Large intestine (tissue), 3 donors: ENCODE data around the gene RAX. TPM values are rescaled to one million over a fixed set of nuclear protein-coding genes. Genes with fewer than 3 reads are reported as not detected.

Source experiments
- DNase-seq, 2 donors: peaks; one replicate each; pipeline versions ENCODE4 v3.0.0 to v3.0.0-alpha.2; 2013
- H3K27ac ChIP-seq: one replicate; pipeline ENCODE4 v1.5.1; 2013; ENCODE audit warnings: low read length
- H3K27me3 ChIP-seq: 2 replicates; pipeline ENCODE4 v1.6.1; 2013; ENCODE audit warnings: low read length; ENCODE audit not compliant: control insufficient read depth, insufficient read depth
- H3K36me3 ChIP-seq: 2 replicates; pipeline ENCODE4 v1.6.1; 2013; ENCODE audit warnings: low read length; ENCODE audit not compliant: control insufficient read depth, insufficient read depth
- H3K4me1 ChIP-seq: one replicate; pipeline ENCODE4 v1.6.1; 2013; ENCODE audit warnings: low read length; ENCODE audit not compliant: control insufficient read depth, insufficient read depth
- H3K4me3 ChIP-seq: one replicate; pipeline ENCODE4 v1.5.1; 2013; ENCODE audit warnings: low read length
- H3K9me3 ChIP-seq: one replicate; pipeline ENCODE4 v1.6.1; 2013; ENCODE audit warnings: mild to moderate bottlenecking, low read depth, low read length, moderate library complexity; ENCODE audit not compliant: control insufficient read depth
- WGBS: methylation state at CpG from one replicate; pipeline ENCODE4 v1.1.5; 2013; ENCODE audit warnings: low lambda C conversion rate; ENCODE audit not compliant: insufficient coverage; 5-methylcytosine and 5-hydroxymethylcytosine counted together
- polyA plus RNA-seq: library from polyadenylated mRNA; unstranded; fragments of 120-200 nt; gene quantifications from one replicate; pipeline ENCODE4 v1.2.1, GENCODE V29; 2013

The RAX gene
- polyA plus RNA-seq, 1 donor = not detected

DNA sequence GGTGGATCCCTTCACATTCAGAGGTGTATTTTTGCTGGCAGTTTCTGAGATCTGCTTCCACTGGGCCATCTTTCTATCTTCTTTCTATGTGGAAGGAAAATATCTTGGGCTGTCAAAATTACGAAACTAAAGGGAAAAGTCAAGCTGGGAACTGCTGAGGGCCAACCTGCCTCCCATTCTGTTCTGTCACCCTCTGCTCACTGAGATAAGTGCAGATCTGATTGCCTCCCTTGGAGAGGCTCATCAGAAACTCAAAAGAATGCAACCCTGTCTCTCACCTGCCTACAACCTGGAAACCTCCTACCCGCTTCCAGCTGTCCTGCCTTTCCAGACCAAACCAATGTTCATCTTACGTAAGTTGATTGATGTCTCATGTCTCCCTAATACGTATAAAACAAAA, 26.5 kb downstream of the RAX start:
- WGBS = no CpG with 5 or more reads among the region's 4 CpGs

GRCh38 chr18:59242906-59243305, 30.3 kb downstream of the RAX start:
- Histone ChIP-seq H3K4me3 (no peak overlapping the region), H3K27ac (no peak overlapping the region), H3K9me3 (no peaks in the 10 kb centered on the region), H3K36me3 (no peaks in the 10 kb centered on the region), H3K27me3 (peaks cover 12% of the 10 kb centered on the region), H3K4me1 (no peaks in the 10 kb centered on the region)
- DNase-seq = no peak
- 92% methylated on average over 2 of the region's 2 CpGs for WGBS

More for the DNA sequence above, 26.5 kb downstream of the RAX start:
- H3K27me3 ChIP-seq = peaks cover 16% of the 10 kb centered on the region
- H3K4me1 ChIP-seq = no peaks in the 10 kb centered on the region
- no peak overlapping the region for H3K4me3 ChIP-seq
- no peak for DNase-seq
- no peak overlapping the region for H3K27ac ChIP-seq
- H3K36me3 ChIP-seq = no peaks in the 10 kb centered on the region
- H3K9me3 ChIP-seq = no peaks in the 10 kb centered on the region

- Histone ChIP-seq H3K27ac (no peak overlapping the region), H3K4me3 (no peak overlapping the region), H3K9me3 (no peaks in the 10 kb centered on the region), H3K4me1 (no peaks in the 10 kb centered on the region), H3K36me3 (no peaks in the 10 kb centered on the region), H3K27me3 (no peaks in the 10 kb centered on the region)
- WGBS = no CpG with 5 or more reads among the region's 4 CpGs
- DNase-seq = no peak
Observed at GRCh38 chr18:59239642-59240041, 33.6 kb downstream of the RAX start.

- Histone ChIP-seq H3K4me3 (no peak overlapping the region), H3K36me3 (no peaks in the 10 kb centered on the region)
Observed at GRCh38 chr18:59238385-59238784, 34.9 kb downstream of the RAX start.

DNA sequence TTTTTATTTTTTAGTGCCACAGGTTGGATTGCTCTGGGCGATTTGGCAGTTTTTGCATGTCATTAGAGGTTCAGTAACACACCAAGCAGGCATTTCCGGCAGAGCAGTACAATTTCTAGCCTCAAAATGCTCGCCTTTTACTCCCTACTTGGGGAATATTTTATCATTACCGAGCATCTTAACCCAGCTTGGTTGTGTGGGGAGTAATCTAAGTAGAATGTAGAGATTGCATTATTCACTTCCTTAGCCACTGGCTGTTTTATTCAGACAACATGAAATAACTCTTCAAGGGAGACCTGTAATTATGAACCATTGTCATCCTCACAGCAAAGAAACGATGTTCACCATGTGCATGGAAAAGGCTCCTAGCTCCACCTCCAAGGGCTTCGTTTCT, 40.2 kb downstream of the RAX start:
- WGBS = 93% methylated on average over 3 of the region's 6 CpGs
- H3K36me3 ChIP-seq = no peaks in the 10 kb centered on the region
- H3K27ac ChIP-seq = no peak overlapping the region
- no peak overlapping the region for H3K4me3 ChIP-seq
- no peaks in the 10 kb centered on the region for H3K9me3 ChIP-seq
- H3K27me3 ChIP-seq = peaks cover 18% of the 10 kb centered on the region
- no peak for DNase-seq
- no peaks in the 10 kb centered on the region for H3K4me1 ChIP-seq

More at GRCh38 chr18:59238385-59238784, 34.9 kb downstream of the RAX start:
- Histone ChIP-seq H3K27ac (no peak overlapping the region), H3K4me1 (no peaks in the 10 kb centered on the region), H3K27me3 (no peaks in the 10 kb centered on the region), H3K9me3 (no peaks in the 10 kb centered on the region)
- no peak for DNase-seq

GRCh38 chr18:59232309-59233016, 40.8 kb downstream of the RAX start:
- Histone ChIP-seq H3K4me3 (no peak overlapping the region), H3K4me1 (no peaks in the 10 kb centered on the region), H3K27ac (no peak overlapping the region), H3K9me3 (no peaks in the 10 kb centered on the region), H3K36me3 (no peaks in the 10 kb centered on the region), H3K27me3 (peaks cover 18% of the 10 kb centered on the region)
- DNase-seq = no peak
- no CpG with 5 or more reads among the region's 5 CpGs for WGBS

DNA sequence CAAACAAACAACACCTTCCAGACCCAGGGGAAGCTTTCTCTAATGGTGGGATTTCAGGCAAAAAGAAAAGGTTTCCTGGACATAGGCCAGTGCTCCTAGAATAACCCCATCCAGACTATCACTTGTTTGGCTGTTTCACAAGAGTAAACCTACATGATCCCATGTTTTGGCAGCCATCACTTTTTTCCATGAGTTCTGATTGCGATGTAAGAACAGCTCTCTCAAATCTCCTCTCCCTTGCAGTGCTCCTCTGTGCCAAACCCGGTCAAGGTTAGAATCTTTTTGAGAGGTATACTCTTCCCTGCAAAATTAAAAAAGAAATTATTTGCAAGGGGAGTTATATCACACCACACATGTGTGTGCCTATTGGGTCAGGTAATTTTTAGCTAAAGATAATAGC, 41.4 kb downstream of the RAX start:
- no peaks in the 10 kb centered on the region for H3K36me3 ChIP-seq
- no peaks in the 10 kb centered on the region for H3K4me1 ChIP-seq
- H3K27ac ChIP-seq = no peak overlapping the region
- no peaks in the 10 kb centered on the region for H3K9me3 ChIP-seq
- H3K27me3 ChIP-seq = peaks cover 18% of the 10 kb centered on the region
- H3K4me3 ChIP-seq = no peak overlapping the region
- WGBS = no CpG with 5 or more reads among the region's 2 CpGs
- no peak for DNase-seq

- Histone ChIP-seq H3K27ac (no peak overlapping the region), H3K27me3 (peaks cover 22% of the 10 kb centered on the region), H3K4me3 (no peak overlapping the region), H3K4me1 (no peaks in the 10 kb centered on the region), H3K9me3 (no peaks in the 10 kb centered on the region), H3K36me3 (no peaks in the 10 kb centered on the region)
- 20% methylated on average over 1 of the region's 5 CpGs for WGBS
- no peak for DNase-seq
Observed at GRCh38 chr18:59231114-59231513, 42.1 kb downstream of the RAX start.

DNA sequence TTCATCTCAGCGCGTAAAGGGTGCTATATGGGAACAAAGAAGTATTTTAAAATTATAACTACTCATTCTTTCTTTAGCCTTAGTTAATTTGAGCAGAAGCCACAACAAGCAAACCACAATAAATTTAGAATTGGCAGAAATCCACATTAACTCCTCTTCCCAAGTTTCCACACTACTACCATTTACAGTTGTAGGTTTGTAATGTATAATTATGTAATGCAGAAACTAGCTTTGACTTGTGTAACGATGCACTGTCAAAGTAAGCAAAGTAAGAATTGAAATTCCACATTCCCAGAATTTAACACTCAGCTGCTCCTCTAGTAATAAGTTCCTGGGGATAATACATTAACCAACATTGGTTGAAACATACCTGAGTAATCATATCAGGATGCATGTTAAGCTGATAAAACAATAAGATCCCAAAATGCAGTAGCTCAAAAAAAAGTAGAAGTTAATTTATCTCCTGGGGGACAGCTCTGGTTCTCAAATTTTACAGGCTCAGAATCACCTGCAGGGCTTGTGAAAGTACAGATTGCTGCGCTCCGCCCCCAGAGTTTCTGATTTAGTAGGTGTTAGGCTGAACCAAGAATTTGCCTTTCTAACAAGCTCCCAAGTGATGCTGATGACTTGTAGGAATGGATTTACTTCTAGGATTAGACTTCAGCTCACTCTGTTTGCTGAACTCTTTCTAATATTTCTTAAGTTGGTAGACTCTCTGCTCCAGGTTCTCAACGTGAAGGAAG, 43.4 kb downstream of the RAX start:
- Histone ChIP-seq H3K4me1 (no peaks in the 10 kb centered on the region), H3K4me3 (no peak overlapping the region), H3K9me3 (no peaks in the 10 kb centered on the region), H3K27me3 (peaks cover 28% of the 10 kb centered on the region), H3K36me3 (no peaks in the 10 kb centered on the region), H3K27ac (no peak overlapping the region)
- 81% methylated on average over 3 of the region's 6 CpGs for WGBS
- no peak for DNase-seq

GRCh38 chr18:59229191-59229590, 44.1 kb downstream of the RAX start:
- Histone ChIP-seq H3K4me3 (no peak overlapping the region), H3K27ac (no peak overlapping the region), H3K4me1 (no peaks in the 10 kb centered on the region), H3K27me3 (peaks cover 28% of the 10 kb centered on the region), H3K9me3 (no peaks in the 10 kb centered on the region), H3K36me3 (no peaks in the 10 kb centered on the region)
- WGBS = no CpG with 5 or more reads among the region's 2 CpGs
- DNase-seq = no peak

DNA sequence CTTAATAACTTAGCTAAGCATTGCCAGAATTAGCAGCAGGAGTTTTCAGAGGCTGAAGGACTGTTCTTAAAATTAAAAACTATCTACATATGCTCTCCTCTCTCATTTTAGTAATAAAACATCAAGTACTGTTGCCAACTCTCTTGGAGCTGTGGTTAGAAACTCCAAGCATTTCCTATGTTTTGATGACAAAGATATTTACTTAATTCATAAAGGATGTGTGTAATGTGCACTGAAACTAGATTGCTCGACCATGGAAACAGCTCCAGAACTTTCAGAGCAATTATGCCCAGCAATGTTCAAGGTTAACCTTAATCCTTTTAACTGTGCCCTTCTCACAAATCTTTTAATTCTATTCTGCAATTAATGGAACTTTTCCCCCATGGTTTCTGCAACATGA, 44.9 kb downstream of the RAX start:
- no peak for DNase-seq
- H3K4me1 ChIP-seq = no peaks in the 10 kb centered on the region
- H3K36me3 ChIP-seq = no peaks in the 10 kb centered on the region
- no CpG with 5 or more reads among the region's 1 CpG for WGBS
- H3K27me3 ChIP-seq = peaks cover 32% of the 10 kb centered on the region
- H3K27ac ChIP-seq = no peak overlapping the region
- H3K9me3 ChIP-seq = no peaks in the 10 kb centered on the region
- H3K4me3 ChIP-seq = no peak overlapping the region
